Esophagus (tissue), 2 donors: ENCODE data around the gene LRRC59. TPM values are rescaled to one million over a fixed set of nuclear protein-coding genes. Genes with fewer than 3 reads are reported as not detected.
"Not testable (repeated sequence)": the region's sequence is repeated elsewhere in the genome, so short reads cannot be mapped to it uniquely, and the experiment has no call there.

Experiments
- H3K27ac ChIP-seq, 2 donors: one replicate each; pipeline ENCODE4 v1.5.1; 2013; ENCODE audit warnings: low read depth in 2 of 2, mild to moderate bottlenecking in 2 of 2, inconsistent platforms in 1 of 2, low read length in 1 of 2, moderate library complexity in 1 of 2
- H3K27me3 ChIP-seq, 2 donors: one replicate each; pipeline ENCODE4 v1.6.1; 2013; ENCODE audit warnings: low read length in 2 of 2, control low read depth in 1 of 2, mild to moderate bottlenecking in 1 of 2; ENCODE audit not compliant: insufficient read depth in 2 of 2, control insufficient read depth in 1 of 2
- H3K36me3 ChIP-seq, 2 donors: one replicate each; pipeline ENCODE4 v1.6.1; 2013; ENCODE audit warnings: low read length in 1 of 2; ENCODE audit not compliant: control insufficient read depth in 2 of 2, insufficient read depth in 2 of 2
- H3K4me1 ChIP-seq, 2 donors: one replicate each; pipeline ENCODE4 v1.6.1; 2013; ENCODE audit warnings: low read length in 1 of 2; ENCODE audit not compliant: control insufficient read depth in 2 of 2, insufficient read depth in 2 of 2
- H3K4me3 ChIP-seq, 2 donors: one replicate each; pipeline ENCODE4 v1.5.1; 2013; ENCODE audit warnings: low read length in 2 of 2, mild to moderate bottlenecking in 2 of 2, low read depth in 1 of 2, moderate library complexity in 1 of 2
- H3K9me3 ChIP-seq, 2 donors: one replicate each; pipeline ENCODE4 v1.6.1; 2013; ENCODE audit warnings: mild to moderate bottlenecking in 2 of 2, low read depth in 1 of 2, low read length in 1 of 2, moderate library complexity in 1 of 2; ENCODE audit not compliant: control insufficient read depth in 2 of 2, insufficient read depth in 1 of 2
- WGBS, 2 donors: extraction: QIAGEN DNeasy Blood & Tissue Kit; methylation state at CpG; one replicate each; pipeline ENCODE4 v1.1.7; 2013; 5-methylcytosine and 5-hydroxymethylcytosine counted together
- polyA plus RNA-seq, 2 donors: library from polyadenylated mRNA; stranded (reverse); fragments of 200-250 nt; gene quantifications; one replicate each; pipeline ENCODE4 v1.2.3, GENCODE V29; 2013
- donor health status: healthy with polysubstance abuse.
- donor health status: Bipolar disorder and iron deficiency.

Gene LRRC59
- polyA plus RNA-seq, 2 donors, result 18.7 to 52.1 TPM

DNA sequence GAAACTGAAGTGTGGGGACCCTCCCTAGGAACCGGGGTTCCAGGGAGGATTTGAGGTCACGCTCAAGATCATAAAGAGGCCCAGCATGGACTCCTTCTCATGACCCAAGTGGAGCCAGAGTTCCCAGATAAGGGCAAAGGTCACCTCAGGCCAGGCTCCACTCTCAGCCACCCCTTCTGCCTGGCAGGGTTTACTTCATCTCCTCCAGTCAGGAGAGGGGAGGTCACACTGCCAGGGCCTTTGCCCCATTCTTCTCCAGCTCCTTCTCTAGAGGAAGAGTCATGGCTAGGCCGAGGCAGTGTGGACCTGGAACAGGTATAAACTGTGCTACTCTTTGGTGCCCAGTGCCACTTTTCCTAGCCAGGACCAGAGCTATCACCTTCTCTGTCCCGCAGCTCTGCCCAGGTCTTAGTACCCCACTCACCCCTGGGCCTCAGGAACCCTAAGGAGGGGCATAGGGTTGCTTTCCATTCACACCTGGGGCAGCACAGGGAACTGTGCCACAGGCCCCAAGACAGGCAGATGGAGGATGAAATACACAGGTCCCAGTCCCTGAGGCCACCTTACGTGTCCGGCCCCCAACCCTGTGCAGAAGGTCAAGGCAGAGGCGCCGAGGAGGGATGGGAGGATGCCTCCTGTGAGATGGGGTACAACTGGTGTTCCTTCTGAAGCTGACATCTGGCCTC is 27.8 kb upstream of the LRRC59 start:
- Histone ChIP-seq H3K27ac (peak overlapping the region; percentile 42 to 84), H3K4me1 (peaks cover 0 to 10% of the 10 kb centered on the region in 2 donors), H3K36me3 (no peaks in the 10 kb centered on the region), H3K4me3 (peak overlapping the region; percentile 49 to 69), H3K9me3 (no peaks in the 10 kb centered on the region), H3K27me3 (no peaks in the 10 kb centered on the region)
- WGBS, 2 donors, result 86 to 87% methylated on average over 8 of the region's 8 CpGs

DNA sequence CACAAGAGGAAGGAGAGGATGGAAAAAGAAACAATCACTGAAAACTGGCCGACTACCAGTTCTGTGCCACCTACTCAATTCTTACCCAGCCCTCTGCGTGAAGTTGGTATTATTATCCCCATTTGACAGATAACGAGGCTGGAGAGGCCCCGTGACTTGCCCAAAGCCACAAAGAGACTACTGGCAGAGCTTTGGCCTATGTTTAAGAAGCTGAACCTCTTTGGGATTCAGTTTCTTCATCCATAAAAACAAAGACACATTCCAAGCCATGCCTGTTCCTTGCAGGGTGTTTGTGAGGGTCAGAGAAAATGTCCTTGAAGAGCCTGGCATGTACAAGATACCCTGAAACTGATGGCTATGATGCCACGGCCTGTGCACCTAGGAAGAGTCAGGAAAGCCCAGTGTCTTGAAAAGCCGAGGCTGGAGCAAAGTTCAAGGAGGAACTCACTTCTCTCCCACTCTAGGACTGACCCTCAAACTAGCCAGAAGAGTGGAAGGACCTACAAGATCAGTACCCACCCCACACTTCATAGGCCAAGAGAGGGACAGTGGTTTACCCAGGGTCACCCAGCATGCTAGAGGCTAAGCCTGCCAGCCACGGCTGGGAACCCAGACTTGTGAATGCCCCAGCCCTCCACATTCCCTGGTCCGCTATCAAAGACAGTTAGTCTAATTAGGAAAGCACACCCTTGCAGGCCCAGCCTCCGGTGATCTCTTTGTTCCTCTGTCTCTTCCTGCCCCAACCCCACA is 27.1 kb upstream of the LRRC59 start:
- WGBS, 2 donors, result 77% methylated on average over 9 of the region's 9 CpGs
- H3K36me3 ChIP-seq, result no peaks in the 10 kb centered on the region
- H3K4me3 ChIP-seq, result no peak overlapping the region
- H3K9me3 ChIP-seq, result no peaks in the 10 kb centered on the region
- no peaks in the 10 kb centered on the region for H3K27me3 ChIP-seq
- H3K27ac ChIP-seq, result no peak overlapping the region
- peaks cover 0 to 10% of the 10 kb centered on the region in 2 donors for H3K4me1 ChIP-seq

DNA sequence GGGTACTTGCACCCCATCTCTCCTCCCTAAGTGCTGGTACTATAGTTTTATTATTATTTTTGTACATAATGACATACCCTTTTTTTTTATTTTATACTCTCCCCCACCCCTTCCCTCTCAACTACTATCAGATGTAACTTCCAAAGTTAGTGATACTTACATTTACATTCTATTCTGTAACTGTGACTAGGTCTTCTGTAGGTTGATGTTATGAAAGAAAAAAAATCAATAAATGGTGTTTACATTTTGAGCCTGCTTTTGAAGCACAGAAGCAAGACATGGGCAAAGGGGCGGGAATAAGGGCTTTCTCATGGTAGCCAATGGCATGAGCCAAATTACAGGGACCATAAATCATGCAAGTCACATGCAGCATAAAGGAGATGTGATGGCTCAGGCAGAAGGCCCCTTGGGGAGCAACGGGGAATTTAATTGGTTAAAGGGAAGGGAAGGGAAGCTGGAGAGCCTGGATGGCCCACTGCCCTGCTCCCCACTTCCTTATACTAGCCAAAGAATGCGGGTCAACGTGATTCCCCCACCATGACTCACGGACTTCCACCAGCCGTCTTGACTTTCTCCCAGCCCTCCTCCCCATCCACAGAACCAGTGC is 26.3 kb upstream of the LRRC59 start:
- WGBS, 2 donors, result 38 to 49% methylated on average over 6 of the region's 6 CpGs
- no peak overlapping the region for H3K27ac ChIP-seq

GRCh38 chr17:50422738-50423137 is 25.4 kb upstream of the LRRC59 start:
- Histone ChIP-seq H3K9me3 (no peaks in the 10 kb centered on the region), H3K4me1 (peaks cover 0 to 7% of the 10 kb centered on the region in 2 donors), H3K27me3 (no peaks in the 10 kb centered on the region), H3K4me3 (no peak overlapping the region), H3K36me3 (no peaks in the 10 kb centered on the region), H3K27ac (no peak overlapping the region)
- 88 to 95% methylated on average over 2 of the region's 2 CpGs for WGBS, 2 donors

More for the DNA sequence above, 26.3 kb upstream of the LRRC59 start:
- H3K27me3 ChIP-seq, result no peaks in the 10 kb centered on the region
- no peak overlapping the region for H3K4me3 ChIP-seq
- no peaks in the 10 kb centered on the region for H3K36me3 ChIP-seq
- no peaks in the 10 kb centered on the region for H3K9me3 ChIP-seq
- peaks cover 0 to 10% of the 10 kb centered on the region in 2 donors for H3K4me1 ChIP-seq

- Histone ChIP-seq H3K9me3 (no peaks in the 10 kb centered on the region), H3K4me1 (peaks cover 0 to 6% of the 10 kb centered on the region in 2 donors), H3K4me3 (no peak overlapping the region), H3K27me3 (no peaks in the 10 kb centered on the region), H3K27ac (peak overlapping the region in 1 of 2 donors; percentile 21), H3K36me3 (no peaks in the 10 kb centered on the region)
- WGBS, 2 donors, result 33 to 36% methylated on average over 3 of the region's 3 CpGs
Measured at GRCh38 chr17:50421308-50422051, 24.2 kb upstream of the LRRC59 start.

- Histone ChIP-seq H3K9me3 (no peaks in the 10 kb centered on the region), H3K4me3 (no peak overlapping the region), H3K4me1 (peaks cover 0 to 4% of the 10 kb centered on the region in 2 donors), H3K27ac (no peak overlapping the region), H3K36me3 (no peaks in the 10 kb centered on the region), H3K27me3 (no peaks in the 10 kb centered on the region)
- 93 to 94% methylated on average over 6 of the region's 6 CpGs for WGBS, 2 donors
Measured at GRCh38 chr17:50420419-50421112, 23.2 kb upstream of the LRRC59 start.

- not testable (repeated sequence) for H3K9me3 ChIP-seq, H3K36me3 ChIP-seq, H3K4me1 ChIP-seq, H3K27me3 ChIP-seq, H3K27ac ChIP-seq, H3K4me3 ChIP-seq
- WGBS, 2 donors, result 97% methylated on average over 10 of the region's 10 CpGs
Measured at GRCh38 chr17:50419577-50419976, 22.3 kb upstream of the LRRC59 start.

DNA sequence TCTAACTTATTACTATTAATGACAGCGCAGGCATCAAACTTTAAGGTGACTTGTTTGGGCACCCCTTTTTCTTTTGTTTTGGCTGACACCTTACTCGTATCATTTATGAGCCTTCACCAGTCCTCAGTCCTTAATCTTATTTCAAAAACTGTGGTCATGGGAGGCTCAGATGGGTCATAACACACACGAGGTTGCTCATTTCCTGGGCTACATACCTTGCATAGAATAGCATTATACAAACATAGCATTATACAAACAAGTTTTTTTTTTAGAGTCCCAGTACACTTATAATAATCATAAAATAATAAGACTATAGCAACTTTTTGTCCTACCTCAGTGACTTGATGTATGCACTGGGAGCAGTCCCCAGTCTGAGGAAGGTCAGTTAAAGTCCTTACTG is 17.5 kb upstream of the LRRC59 start:
- Histone ChIP-seq H3K4me1 (no peaks in the 10 kb centered on the region), H3K27ac (no peak overlapping the region), H3K9me3 (no peaks in the 10 kb centered on the region), H3K27me3 (no peaks in the 10 kb centered on the region), H3K36me3 (no peaks in the 10 kb centered on the region), H3K4me3 (no peak overlapping the region)
- 75 to 82% methylated on average over 3 of the region's 3 CpGs for WGBS, 2 donors

- H3K36me3 ChIP-seq, result no peaks in the 10 kb centered on the region
- H3K4me1 ChIP-seq, result no peaks in the 10 kb centered on the region
- H3K27me3 ChIP-seq, result no peaks in the 10 kb centered on the region
- no peaks in the 10 kb centered on the region for H3K9me3 ChIP-seq
- H3K27ac ChIP-seq, result no peak overlapping the region
- 81 to 93% methylated on average over 4 of the region's 4 CpGs for WGBS, 2 donors
- H3K4me3 ChIP-seq, result no peak overlapping the region
Measured at GRCh38 chr17:50412188-50412732, 14.9 kb upstream of the LRRC59 start.
